Esophagus muscularis mucosa (tissue), 4 donors: ENCODE measurements around the gene GLI3. TPM values are rescaled to one million over a fixed set of nuclear protein-coding genes. Genes with fewer than 3 reads are reported as not detected.

Experiments used
- DNase-seq: peaks from one replicate; pipeline ENCODE4 v3.0.0-alpha.2; 2017; ENCODE audit errors: extremely low spot score
- H3K27ac ChIP-seq, 4 donors: fragments of 200-600 bp; sonication (generic); replicated peaks in 1 of 4; 1 replicate in 3 of 4; 2 replicates in 1 of 4; pipeline ENCODE4 v1.5.1; 2016 to 2019; ENCODE audit warnings: mild to moderate bottlenecking in 1 of 4
- H3K27me3 ChIP-seq, 4 donors: fragments of 200-600 bp; sonication (generic); one replicate each; pipeline versions ENCODE4 v1.5.1 to v1.6.0; 2016 to 2019
- H3K36me3 ChIP-seq, 4 donors: fragments of 200-600 bp; sonication (generic); one replicate each; pipeline ENCODE4 v1.5.1; 2016 to 2019
- H3K4me1 ChIP-seq, 4 donors: fragments of 200-600 bp; sonication (generic); one replicate each; pipeline ENCODE4 v1.5.1; 2016 to 2019
- H3K4me3 ChIP-seq, 4 donors: fragments of 200-600 bp; sonication (generic); 1 replicate in 2 of 4; 2 replicates in 2 of 4; pipeline ENCODE4 v1.5.1; 2016 to 2019; ENCODE audit warnings: mild to moderate bottlenecking in 4 of 4, moderate library complexity in 1 of 4
- H3K9me3 ChIP-seq, 4 donors: fragments of 200-600 bp; sonication (generic); 1 replicate in 3 of 4; 2 replicates in 1 of 4; pipeline ENCODE4 v1.5.1; 2016 to 2019
- EP300 ChIP-seq: sonication (generic); formaldehyde crosslinking; IDR thresholded peaks from one replicate; pipeline ENCODE4 v1.6.1; 2017; ENCODE audit warnings: antibody characterized with exemption
- POLR2A ChIP-seq: fragments of 450-650 bp; IDR thresholded peaks from one replicate; pipeline ENCODE4 v1.6.1; 2017; ENCODE audit warnings: antibody characterized with exemption, moderate library complexity, mild to moderate bottlenecking, low read depth
- POLR2AphosphoS5 ChIP-seq, 2 donors: sonication (generic); formaldehyde crosslinking; IDR thresholded peaks; one replicate each; pipeline ENCODE4 v1.6.1; 2017; ENCODE audit warnings: antibody characterized with exemption in 2 of 2
- WGBS: methylation state at CpG from one replicate; pipeline ENCODE4 v1.1.5; 2018; 5-methylcytosine and 5-hydroxymethylcytosine counted together
- intact Hi-C: fragments of 100-400 bp; cut with DNase I; formaldehyde crosslinking; loops from one replicate; pipeline ENCODE4 v1.15.1; 2023
- total RNA-seq, 4 donors: library from RNA; depleted of rRNA; stranded (reverse); fragments of >200 nt; gene quantifications; one replicate each; pipeline versions ENCODE4 v1.1.0 to v1.2.1, GENCODE V29; 2016
- TF ChIP-seq, protein P1 (sequence below), 3 experiments: fragments of 200-600 bp in 2 of 3; fragments of 450-650 bp in 1 of 3; sonication (generic) in 2 of 3; IDR thresholded peaks; one replicate each; pipeline ENCODE4 v1.5.1; 2017 to 2019; ENCODE audit warnings: antibody characterized with exemption in 3 of 3, mild to moderate bottlenecking in 2 of 3, moderate library complexity in 1 of 3

The GLI3 gene
- total RNA-seq, 4 donors from 2014 or later = 11.7 to 17.8 (median 13.3) TPM

DNA sequence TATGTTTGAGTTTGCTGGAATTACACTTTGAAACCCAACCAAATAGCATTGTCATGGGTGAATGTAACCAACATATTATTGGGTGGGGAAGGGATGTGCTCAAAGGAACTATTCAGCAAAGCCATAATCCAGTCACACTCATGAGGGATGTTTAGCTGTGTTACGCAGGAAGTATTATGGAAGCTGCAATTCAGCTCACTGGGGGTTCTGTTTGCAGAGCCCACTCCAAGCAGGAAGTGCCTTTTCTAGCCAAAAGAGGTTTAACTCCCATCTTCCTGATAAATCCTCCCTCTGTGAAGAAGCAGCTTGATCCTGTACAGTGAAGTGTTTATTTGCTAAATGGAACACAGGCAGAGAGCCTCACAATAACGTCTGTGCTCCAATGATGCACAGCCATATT, 172.5 kb downstream of the GLI3 start:
- DNase-seq = no peak

DNA sequence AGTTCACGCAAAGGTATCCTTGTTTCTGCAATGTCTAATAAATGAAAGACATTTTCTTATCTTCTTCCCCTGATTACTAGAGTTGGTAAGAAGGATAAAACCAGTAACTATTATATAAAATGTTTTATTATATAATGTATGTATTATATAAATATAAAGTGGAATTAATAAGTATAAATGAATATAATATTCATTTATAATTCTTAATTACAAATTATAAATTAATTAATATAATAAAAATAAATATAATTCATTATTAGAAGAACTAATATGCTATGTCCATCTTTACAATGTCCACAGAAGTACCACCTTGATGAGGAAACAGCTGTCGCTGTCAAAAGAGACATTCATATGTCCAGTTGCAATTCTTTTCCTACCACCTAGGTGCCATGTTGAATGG, 177.7 kb downstream of the GLI3 start:
- intact Hi-C loops = no loop called here
- TF ChIP-seq EP300 (no peak), POLR2A (no peak), POLR2AphosphoS5 (IDR thresholded peaks at IDR 0.05) (no peak)
- TF ChIP-seq, protein P1, sequence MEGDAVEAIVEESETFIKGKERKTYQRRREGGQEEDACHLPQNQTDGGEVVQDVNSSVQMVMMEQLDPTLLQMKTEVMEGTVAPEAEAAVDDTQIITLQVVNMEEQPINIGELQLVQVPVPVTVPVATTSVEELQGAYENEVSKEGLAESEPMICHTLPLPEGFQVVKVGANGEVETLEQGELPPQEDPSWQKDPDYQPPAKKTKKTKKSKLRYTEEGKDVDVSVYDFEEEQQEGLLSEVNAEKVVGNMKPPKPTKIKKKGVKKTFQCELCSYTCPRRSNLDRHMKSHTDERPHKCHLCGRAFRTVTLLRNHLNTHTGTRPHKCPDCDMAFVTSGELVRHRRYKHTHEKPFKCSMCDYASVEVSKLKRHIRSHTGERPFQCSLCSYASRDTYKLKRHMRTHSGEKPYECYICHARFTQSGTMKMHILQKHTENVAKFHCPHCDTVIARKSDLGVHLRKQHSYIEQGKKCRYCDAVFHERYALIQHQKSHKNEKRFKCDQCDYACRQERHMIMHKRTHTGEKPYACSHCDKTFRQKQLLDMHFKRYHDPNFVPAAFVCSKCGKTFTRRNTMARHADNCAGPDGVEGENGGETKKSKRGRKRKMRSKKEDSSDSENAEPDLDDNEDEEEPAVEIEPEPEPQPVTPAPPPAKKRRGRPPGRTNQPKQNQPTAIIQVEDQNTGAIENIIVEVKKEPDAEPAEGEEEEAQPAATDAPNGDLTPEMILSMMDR (IDR thresholded peaks at IDR 0.05) = no peak
- WGBS = 43% methylated on average over 2 of the region's 2 CpGs

More for the DNA sequence above, 172.5 kb downstream of the GLI3 start:
- no peaks in the 10 kb centered on the region for H3K9me3 ChIP-seq
- no peaks in the 10 kb centered on the region for H3K27me3 ChIP-seq
- TF ChIP-seq POLR2AphosphoS5 (IDR thresholded peaks at IDR 0.05) (no peak), EP300 (no peak), POLR2A (no peak)
- TF ChIP-seq, protein P1 (IDR thresholded peaks at IDR 0.05) = no peak
- 83% methylated on average over 2 of the region's 2 CpGs for WGBS
- H3K4me3 ChIP-seq = no peak overlapping the region
- intact Hi-C loops = no loop called here
- H3K27ac ChIP-seq = no peak overlapping the region
- no peaks in the 10 kb centered on the region for H3K36me3 ChIP-seq
- H3K4me1 ChIP-seq = peaks cover 0 to 27% (median 8%) of the 10 kb centered on the region in 4 donors

DNA sequence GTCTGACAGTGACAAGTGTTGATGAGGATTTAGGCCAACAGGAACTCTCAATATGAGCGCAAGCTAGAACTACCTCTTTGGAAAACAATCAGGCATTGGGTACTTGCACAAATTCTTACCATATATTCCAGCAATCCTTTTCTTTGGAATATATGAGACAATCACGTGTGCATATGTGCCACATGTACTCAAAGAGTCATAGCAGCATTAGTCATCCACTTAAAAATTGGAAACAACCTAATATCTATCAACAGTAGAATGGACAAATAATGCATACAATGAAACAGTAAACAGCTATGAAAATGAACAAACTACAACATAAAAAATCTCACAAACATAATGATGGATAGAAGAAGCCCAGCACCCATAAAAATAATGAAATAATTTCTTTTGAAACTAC, 179.7 kb downstream of the GLI3 start:
- TF ChIP-seq POLR2A (no peak), EP300 (no peak), POLR2AphosphoS5 (IDR thresholded peaks at IDR 0.05) (no peak)
- TF ChIP-seq, protein P1 (IDR thresholded peaks at IDR 0.05) = no peak
- H3K27me3 ChIP-seq = no peaks in the 10 kb centered on the region
- H3K4me1 ChIP-seq = peaks cover 0 to 18% (median 8%) of the 10 kb centered on the region in 4 donors
- no peak overlapping the region for H3K27ac ChIP-seq
- DNase-seq = no peak
- H3K36me3 ChIP-seq = no peaks in the 10 kb centered on the region
- H3K9me3 ChIP-seq = no peaks in the 10 kb centered on the region
- 89% methylated on average over 2 of the region's 2 CpGs for WGBS
- intact Hi-C loops = no loop called here
- no peak overlapping the region for H3K4me3 ChIP-seq

More for the DNA sequence above, 177.7 kb downstream of the GLI3 start:
- H3K36me3 ChIP-seq = no peaks in the 10 kb centered on the region
- no peak for DNase-seq
- no peaks in the 10 kb centered on the region for H3K27me3 ChIP-seq
- H3K4me1 ChIP-seq = peaks cover 0 to 25% (median 12%) of the 10 kb centered on the region in 4 donors
- no peak overlapping the region for H3K27ac ChIP-seq
- no peaks in the 10 kb centered on the region for H3K9me3 ChIP-seq
- H3K4me3 ChIP-seq = no peak overlapping the region

DNA sequence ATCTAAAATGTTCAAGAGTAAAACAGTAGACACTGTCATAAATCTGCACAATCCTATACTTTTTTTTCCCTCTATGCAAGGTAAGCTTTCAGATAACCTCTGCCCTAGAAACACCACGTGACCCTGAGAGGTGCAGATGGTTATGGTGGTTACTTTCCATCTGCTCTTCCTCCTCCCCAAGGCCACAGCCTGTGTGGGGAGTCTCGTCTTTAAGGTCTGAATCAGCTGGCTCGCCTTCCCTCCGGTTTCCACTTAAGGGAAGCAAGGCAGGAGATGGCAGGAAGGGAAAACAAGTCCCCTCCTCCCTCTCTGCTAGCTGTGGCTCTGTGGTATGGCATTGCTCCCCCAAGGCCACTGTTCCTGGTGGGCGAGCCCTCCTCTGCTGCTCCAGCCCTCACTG, 181.8 kb downstream of the GLI3 start:
- Histone ChIP-seq H3K4me1 (peaks cover 0 to 9% (median 6%) of the 10 kb centered on the region in 4 donors), H3K27ac (no peak overlapping the region), H3K9me3 (no peaks in the 10 kb centered on the region), H3K4me3 (no peak overlapping the region), H3K27me3 (no peaks in the 10 kb centered on the region), H3K36me3 (no peaks in the 10 kb centered on the region)
- DNase-seq = no peak
- 86% methylated on average over 5 of the region's 5 CpGs for WGBS
- TF ChIP-seq EP300 (no peak), POLR2A (no peak), POLR2AphosphoS5 (IDR thresholded peaks at IDR 0.05) (no peak)
- TF ChIP-seq, protein P1 (IDR thresholded peaks at IDR 0.05) = no peak
- intact Hi-C loops = no loop called here

DNA sequence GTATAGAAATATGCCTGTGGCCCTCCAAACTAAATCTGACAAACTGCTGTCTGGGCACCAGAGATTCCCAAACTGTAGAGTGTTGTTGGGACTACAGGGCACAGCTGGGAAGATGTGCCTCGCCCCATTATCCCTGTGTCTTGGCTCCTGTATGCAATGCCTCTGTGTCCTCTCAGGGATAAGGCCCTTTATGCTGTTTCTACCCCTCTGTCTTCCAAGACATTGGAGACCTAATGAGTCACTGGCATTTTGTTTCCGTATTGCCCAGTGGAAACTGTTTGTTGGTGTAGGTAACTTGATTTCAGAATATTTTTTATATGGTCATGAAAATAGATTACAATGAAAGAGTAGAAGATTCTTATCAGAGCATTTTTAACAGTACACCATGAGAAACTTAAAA, 183.2 kb downstream of the GLI3 start:
- WGBS = 79% methylated on average over 2 of the region's 2 CpGs
- intact Hi-C loops = no loop called here

More for the DNA sequence above, 183.2 kb downstream of the GLI3 start:
- peaks cover 0 to 9% (median 0%) of the 10 kb centered on the region in 4 donors for H3K36me3 ChIP-seq
- H3K4me1 ChIP-seq = peaks cover 0 to 9% (median 5%) of the 10 kb centered on the region in 4 donors
- no peak for TF ChIP-seq POLR2A
- TF ChIP-seq, protein P1 (IDR thresholded peaks at IDR 0.05) = no peak
- TF ChIP-seq POLR2AphosphoS5 (IDR thresholded peaks at IDR 0.05) = no peak
- TF ChIP-seq EP300 = no peak
- H3K9me3 ChIP-seq = no peaks in the 10 kb centered on the region
- no peak for DNase-seq
- H3K27me3 ChIP-seq = no peaks in the 10 kb centered on the region
- no peak overlapping the region for H3K27ac ChIP-seq
- H3K4me3 ChIP-seq = no peak overlapping the region
